Esophagus (tissue), 2 donors: ENCODE data around the gene KRTAP13-4. TPM values are rescaled to one million over a fixed set of nuclear protein-coding genes. Genes with fewer than 3 reads are reported as not detected.

ENCODE experiments used
- H3K27ac ChIP-seq, 2 donors: one replicate each; pipeline ENCODE4 v1.5.1; 2013; ENCODE audit warnings: low read depth in 2 of 2, mild to moderate bottlenecking in 2 of 2, inconsistent platforms in 1 of 2, low read length in 1 of 2, moderate library complexity in 1 of 2
- H3K27me3 ChIP-seq, 2 donors: one replicate each; pipeline ENCODE4 v1.6.1; 2013; ENCODE audit warnings: low read length in 2 of 2, control low read depth in 1 of 2, mild to moderate bottlenecking in 1 of 2; ENCODE audit not compliant: insufficient read depth in 2 of 2, control insufficient read depth in 1 of 2
- H3K36me3 ChIP-seq, 2 donors: one replicate each; pipeline ENCODE4 v1.6.1; 2013; ENCODE audit warnings: low read length in 1 of 2; ENCODE audit not compliant: control insufficient read depth in 2 of 2, insufficient read depth in 2 of 2
- H3K4me1 ChIP-seq, 2 donors: one replicate each; pipeline ENCODE4 v1.6.1; 2013; ENCODE audit warnings: low read length in 1 of 2; ENCODE audit not compliant: control insufficient read depth in 2 of 2, insufficient read depth in 2 of 2
- H3K4me3 ChIP-seq, 2 donors: one replicate each; pipeline ENCODE4 v1.5.1; 2013; ENCODE audit warnings: low read length in 2 of 2, mild to moderate bottlenecking in 2 of 2, low read depth in 1 of 2, moderate library complexity in 1 of 2
- H3K9me3 ChIP-seq, 2 donors: one replicate each; pipeline ENCODE4 v1.6.1; 2013; ENCODE audit warnings: mild to moderate bottlenecking in 2 of 2, low read depth in 1 of 2, low read length in 1 of 2, moderate library complexity in 1 of 2; ENCODE audit not compliant: control insufficient read depth in 2 of 2, insufficient read depth in 1 of 2
- WGBS, 2 donors: extraction: QIAGEN DNeasy Blood & Tissue Kit; methylation state at CpG; one replicate each; pipeline ENCODE4 v1.1.7; 2013; 5-methylcytosine and 5-hydroxymethylcytosine counted together
- polyA plus RNA-seq, 2 donors: library from polyadenylated mRNA; stranded (reverse); fragments of 200-250 nt; gene quantifications; one replicate each; pipeline ENCODE4 v1.2.3, GENCODE V29; 2013
- donor health status: healthy with polysubstance abuse.
- donor health status: Bipolar disorder and iron deficiency.

KRTAP13-4 gene, protein sequence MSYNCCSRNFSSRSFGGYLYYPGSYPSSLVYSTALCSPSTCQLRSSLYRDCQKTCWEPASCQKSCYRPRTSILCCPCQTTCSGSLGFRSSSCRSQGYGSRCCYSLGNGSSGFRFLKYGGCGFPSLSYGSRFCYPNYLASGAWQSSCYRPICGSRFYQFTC
- not detected for polyA plus RNA-seq

DNA sequence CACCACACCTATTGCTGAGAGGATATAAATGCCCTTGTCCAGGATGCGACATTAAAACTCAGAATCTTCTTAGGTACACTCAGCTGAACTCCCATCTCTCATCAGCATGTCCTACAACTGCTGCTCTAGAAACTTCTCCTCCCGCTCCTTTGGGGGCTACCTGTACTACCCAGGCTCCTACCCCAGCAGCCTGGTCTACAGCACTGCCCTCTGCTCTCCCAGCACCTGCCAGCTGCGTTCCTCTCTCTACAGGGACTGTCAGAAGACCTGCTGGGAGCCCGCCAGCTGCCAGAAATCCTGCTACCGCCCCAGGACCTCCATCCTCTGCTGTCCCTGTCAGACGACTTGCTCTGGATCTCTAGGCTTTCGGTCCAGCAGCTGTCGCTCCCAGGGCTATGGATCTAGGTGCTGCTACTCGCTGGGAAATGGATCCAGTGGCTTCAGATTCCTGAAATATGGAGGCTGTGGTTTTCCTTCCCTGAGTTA lies at the start of gene KRTAP13-4:
KRTAP13-4 (plus strand) TSS at position 51 of the 486 bp plus-strand sequence; CDS start at position 107, 56 bp downstream.
- WGBS, 2 donors: 77 to 85% methylated on average over 9 of the region's 9 CpGs
- Histone ChIP-seq H3K27me3 (no peaks in the 10 kb centered on the region), H3K36me3 (no peaks in the 10 kb centered on the region), H3K27ac (no peak within 1 kb of the TSS), H3K4me3 (no peak within 1 kb of the TSS), H3K4me1 (no peaks in the 10 kb centered on the region), H3K9me3 (no peaks in the 10 kb centered on the region)

DNA sequence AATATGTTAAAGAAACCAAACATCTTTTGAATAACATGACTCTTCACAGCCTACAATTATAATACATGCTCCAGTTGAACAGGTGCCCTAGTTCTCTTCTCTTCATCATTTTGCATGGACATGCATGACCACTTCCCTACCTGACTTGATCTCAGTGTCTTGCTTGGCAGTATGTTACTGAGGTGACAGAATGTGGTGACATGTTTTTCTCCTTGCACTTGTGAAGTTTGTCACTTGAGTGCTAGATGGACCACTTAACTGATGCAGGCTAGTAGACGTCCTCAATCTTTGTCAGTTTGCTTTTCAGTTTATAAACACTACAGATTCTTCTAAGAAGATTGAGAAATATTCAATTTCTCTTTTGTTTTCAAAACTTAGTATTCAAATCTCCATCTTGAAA lies 47.8 kb upstream of the KRTAP13-4 start:
- Histone ChIP-seq H3K4me1 (no peaks in the 10 kb centered on the region), H3K27ac (no peak overlapping the region), H3K36me3 (no peaks in the 10 kb centered on the region), H3K4me3 (no peak overlapping the region), H3K9me3 (no peaks in the 10 kb centered on the region), H3K27me3 (no peaks in the 10 kb centered on the region)
- WGBS, 2 donors: 40 to 50% methylated on average over 1 of the region's 1 CpG

DNA sequence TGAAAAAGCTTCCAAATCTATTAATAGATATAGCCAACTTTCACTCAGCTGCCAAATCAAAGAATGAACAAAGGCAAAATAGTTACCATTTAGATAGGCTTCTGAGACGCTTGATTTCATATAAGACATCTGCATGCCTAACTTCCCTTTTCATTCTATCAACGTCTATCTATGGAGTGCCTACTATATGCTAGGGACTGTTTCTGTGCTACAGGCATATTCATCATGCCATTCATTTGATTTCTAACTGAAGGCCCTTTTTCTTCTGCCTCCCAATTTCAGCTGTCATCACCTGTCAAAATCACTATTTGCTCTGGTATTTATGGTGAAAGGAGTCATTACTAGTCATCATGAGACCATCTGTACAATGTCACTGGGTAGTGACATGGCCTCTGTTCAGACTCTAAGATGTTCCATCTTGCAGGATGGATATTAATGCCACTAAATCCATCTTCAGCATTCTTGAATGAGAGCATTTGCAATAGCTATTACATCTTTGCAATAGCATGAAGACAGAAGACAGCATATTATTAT lies 38.5 kb upstream of the KRTAP13-4 start:
- no peak overlapping the region for H3K27ac ChIP-seq
- peaks cover 0 to 3% of the 10 kb centered on the region in 2 donors for H3K9me3 ChIP-seq
- no peaks in the 10 kb centered on the region for H3K36me3 ChIP-seq
- H3K27me3 ChIP-seq: no peaks in the 10 kb centered on the region
- WGBS, 2 donors: 54 to 55% methylated on average over 2 of the region's 2 CpGs
- H3K4me1 ChIP-seq: no peaks in the 10 kb centered on the region
- no peak overlapping the region for H3K4me3 ChIP-seq

DNA sequence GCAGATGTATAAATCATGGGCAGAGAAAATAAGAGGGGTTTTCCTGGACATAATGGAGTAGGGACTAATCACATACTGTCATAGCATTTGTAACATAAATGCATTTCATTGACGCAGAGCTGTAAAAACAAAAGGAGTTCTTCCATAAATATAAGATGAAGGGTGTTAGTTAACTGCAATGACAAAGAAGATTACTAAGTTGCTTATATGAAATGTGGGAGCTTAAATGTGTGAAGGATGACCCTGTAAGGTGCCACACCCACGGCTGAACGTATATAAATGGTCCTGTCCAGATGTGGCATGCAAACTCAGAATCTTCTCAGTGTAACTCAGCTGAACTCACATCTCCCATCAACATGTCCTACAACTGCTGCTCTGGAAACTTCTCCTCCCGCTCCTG lies 34.3 kb upstream of the KRTAP13-4 start, which contains the start of gene KRTAP13-1:
KRTAP13-1 (plus strand) TSS at position 301 of the 400 bp plus-strand sequence; CDS start at position 357, 56 bp downstream.
- peaks cover 0 to 3% of the 10 kb centered on the region in 2 donors for H3K9me3 ChIP-seq
- no peaks in the 10 kb centered on the region for H3K4me1 ChIP-seq
- 61 to 65% methylated on average over 4 of the region's 4 CpGs for WGBS, 2 donors
- no peak within 1 kb of the TSS for H3K4me3 ChIP-seq
- no peaks in the 10 kb centered on the region for H3K27me3 ChIP-seq
- no peak within 1 kb of the TSS for H3K27ac ChIP-seq
- no peaks in the 10 kb centered on the region for H3K36me3 ChIP-seq

DNA sequence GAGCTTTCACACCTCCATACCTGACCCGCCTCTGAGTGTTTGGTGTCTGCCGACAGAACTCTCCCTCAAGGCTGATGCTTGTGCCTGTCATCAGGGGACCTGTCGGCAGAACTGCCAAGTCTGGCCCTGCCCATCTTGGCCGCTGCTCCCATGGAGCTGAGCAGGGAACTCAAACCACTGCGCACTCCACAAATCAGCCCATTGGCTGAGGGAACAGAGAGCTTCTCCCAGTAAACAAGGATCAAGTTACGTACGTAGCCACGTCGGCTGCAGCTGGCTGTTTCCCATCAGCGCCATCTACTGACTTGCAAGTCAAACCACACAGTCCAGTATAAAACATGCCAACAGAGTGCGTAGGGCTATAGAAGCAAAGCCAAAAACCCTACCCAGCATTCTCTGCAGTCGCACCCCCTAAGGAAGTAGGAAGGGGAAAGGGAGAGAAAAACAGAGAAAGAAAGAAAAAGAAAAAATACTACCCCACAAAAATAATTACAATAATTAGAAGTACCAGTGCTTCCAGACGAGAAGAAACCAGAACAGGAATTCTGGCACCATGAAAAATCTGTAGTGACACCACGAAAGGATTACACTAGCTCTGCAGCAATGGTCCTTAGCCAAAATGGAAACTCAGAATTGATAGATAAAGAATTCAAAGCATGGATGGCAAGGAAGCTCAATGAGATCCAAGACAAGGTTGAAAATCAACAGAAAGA lies 21.1 kb upstream of the KRTAP13-4 start:
- WGBS, 2 donors: 33 to 36% methylated on average over 14 of the region's 14 CpGs
- no peak overlapping the region for H3K4me3 ChIP-seq

DNA sequence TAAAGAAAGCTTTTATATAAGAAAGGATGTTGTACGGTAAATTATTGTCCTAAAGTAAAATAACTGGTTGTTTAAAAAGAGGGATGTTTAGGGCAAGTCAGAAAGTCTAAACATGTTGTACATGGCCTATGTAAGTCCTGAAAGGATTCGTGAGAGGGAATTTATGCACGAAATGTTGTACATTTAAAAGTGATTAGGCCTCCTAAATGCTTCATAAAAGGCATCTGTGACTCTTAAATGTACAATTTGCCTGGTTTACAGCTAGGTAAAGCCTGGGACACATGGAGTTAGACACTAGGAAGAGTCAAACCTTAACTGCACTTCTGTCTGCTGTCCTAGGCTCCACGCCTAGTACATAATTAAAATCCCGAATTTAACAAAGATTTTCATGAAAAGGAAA lies 14.0 kb upstream of the KRTAP13-4 start:
- Histone ChIP-seq H3K27ac (no peak overlapping the region), H3K27me3 (no peaks in the 10 kb centered on the region)
- WGBS, 2 donors: 70 to 81% methylated on average over 5 of the region's 5 CpGs

More for the DNA sequence above, 21.1 kb upstream of the KRTAP13-4 start:
- Histone ChIP-seq H3K4me1 (peaks cover 0 to 2% of the 10 kb centered on the region in 2 donors), H3K27ac (no peak overlapping the region), H3K27me3 (no peaks in the 10 kb centered on the region), H3K9me3 (peaks cover 0 to 4% of the 10 kb centered on the region in 2 donors), H3K36me3 (no peaks in the 10 kb centered on the region)

DNA sequence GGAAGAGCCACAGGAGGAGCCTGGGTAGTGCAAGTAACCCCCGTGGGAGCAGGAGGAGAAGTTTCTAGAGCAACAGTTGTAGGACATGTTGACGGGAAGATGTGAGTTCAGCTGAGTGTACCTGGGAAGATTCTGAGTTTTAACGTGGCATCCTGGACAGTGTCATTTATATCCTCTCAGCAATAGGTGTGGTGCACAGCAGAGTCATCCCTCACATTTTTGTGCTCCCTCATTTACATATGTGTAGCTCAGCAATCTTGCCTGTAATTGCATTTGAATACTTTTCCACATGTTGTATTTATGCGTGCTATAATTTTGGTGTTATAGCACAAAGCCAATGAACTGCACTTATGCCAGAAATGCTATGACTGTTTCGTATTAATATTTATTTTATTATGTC lies 4.2 kb upstream of the KRTAP13-4 start, which contains the start of gene KRTAP13-3:
KRTAP13-3 (minus strand) TSS at position 101 of the 400 bp plus-strand sequence; CDS start at position 87, 14 bp downstream.
- WGBS, 2 donors: 71 to 82% methylated on average over 5 of the region's 5 CpGs

More for the DNA sequence above, 14.0 kb upstream of the KRTAP13-4 start:
- Histone ChIP-seq H3K4me3 (no peak overlapping the region), H3K9me3 (no peaks in the 10 kb centered on the region), H3K4me1 (no peaks in the 10 kb centered on the region), H3K36me3 (no peaks in the 10 kb centered on the region)

DNA sequence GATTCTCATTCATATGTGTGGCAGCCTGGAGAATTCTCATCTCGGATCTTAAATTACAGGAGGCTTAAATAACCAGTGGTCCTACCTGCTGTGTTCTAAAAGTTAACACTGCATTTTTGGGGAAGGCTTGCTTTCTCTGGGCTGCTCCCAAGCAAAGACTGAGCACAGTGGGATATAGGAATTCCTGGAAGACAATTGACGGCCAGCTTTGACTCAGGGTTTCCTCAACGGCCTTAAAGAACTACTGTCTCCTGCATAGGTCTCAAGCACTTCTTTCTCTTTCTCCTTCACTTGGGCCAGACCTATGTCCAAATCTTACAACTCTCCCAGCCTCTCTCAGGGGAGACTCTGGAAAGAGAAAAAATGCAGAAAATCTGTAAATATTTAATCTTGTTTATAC lies 3.3 kb upstream of the KRTAP13-4 start:
- Histone ChIP-seq H3K4me1 (no peaks in the 10 kb centered on the region), H3K36me3 (no peaks in the 10 kb centered on the region), H3K27ac (no peak overlapping the region), H3K9me3 (no peaks in the 10 kb centered on the region), H3K27me3 (no peaks in the 10 kb centered on the region), H3K4me3 (no peak overlapping the region)
- 39 to 52% methylated on average over 3 of the region's 3 CpGs for WGBS, 2 donors

More for the DNA sequence above, 4.2 kb upstream of the KRTAP13-4 start, which contains the start of gene KRTAP13-3:
- Histone ChIP-seq H3K4me3 (no peak within 1 kb of the TSS), H3K27me3 (no peaks in the 10 kb centered on the region), H3K9me3 (no peaks in the 10 kb centered on the region), H3K27ac (no peak within 1 kb of the TSS), H3K4me1 (no peaks in the 10 kb centered on the region), H3K36me3 (no peaks in the 10 kb centered on the region)

DNA sequence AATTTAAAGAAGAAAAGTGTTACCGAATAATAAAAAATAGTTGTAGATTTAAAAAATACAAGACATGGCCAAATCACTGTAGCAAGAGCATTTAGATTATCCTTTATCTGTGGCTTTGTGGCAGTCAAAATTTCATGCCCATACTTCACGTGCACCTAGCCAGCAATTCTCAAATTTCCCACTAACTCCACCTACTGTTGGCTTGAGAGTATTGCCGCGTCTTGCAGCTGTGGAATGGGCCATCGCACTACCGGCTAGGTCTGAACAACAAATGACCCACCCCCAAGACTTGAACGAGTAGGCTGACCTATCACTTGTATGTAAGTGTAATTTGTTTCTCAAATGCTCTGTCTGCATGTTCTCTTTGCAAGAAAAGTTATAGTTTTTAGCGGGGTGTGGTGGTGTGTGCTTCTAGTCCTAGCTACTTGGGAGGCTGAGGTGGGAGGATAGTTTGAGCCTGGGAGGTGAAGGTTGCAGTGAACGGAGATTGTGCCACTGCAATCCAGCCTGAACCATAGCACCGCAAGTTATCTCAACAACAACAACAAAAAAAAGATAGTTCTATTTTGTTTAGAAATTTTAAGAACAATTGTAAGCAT lies 4.1 kb downstream of the KRTAP13-4 start:
- WGBS, 2 donors: 36% methylated on average over 10 of the region's 10 CpGs
- Histone ChIP-seq H3K27me3 (no peaks in the 10 kb centered on the region), H3K27ac (no peak overlapping the region), H3K9me3 (no peaks in the 10 kb centered on the region), H3K4me3 (no peak overlapping the region), H3K36me3 (no peaks in the 10 kb centered on the region), H3K4me1 (no peaks in the 10 kb centered on the region)
